IMR-90 (cell line): ENCODE data around the gene HADHA. TPM values are rescaled to one million over a fixed set of nuclear protein-coding genes. Genes with fewer than 3 reads are reported as not detected.

ENCODE experiments used
- ATAC-seq: fragments of 200-7000 bp; cut with Tn5 transposase; 2 replicates; pipeline ENCODE4 v1.9.1; 2020; ENCODE audit warnings: low read depth, mild to moderate bottlenecking, moderate library complexity
- BruUV-seq: library from RNA; stranded (reverse); fragments of 400-500 nt; replicated peaks from 2 replicates; lab custom pipeline; 2021; lab: Mats Ljungman, UMichigan
- CTCF ChIA-PET: fragments of 300-600 bp; formaldehyde crosslinking; extraction: SDS; loops from one replicate; lab custom pipeline; 2021; ENCODE audit warnings: antibody characterized with exemption; lab: Yijun Ruan, JAX
- POLR2A ChIA-PET: fragments of 300-600 bp; sonication (Branson Sonifier 250); formaldehyde crosslinking; loops from one replicate; lab custom pipeline; 2022; ENCODE audit warnings: antibody characterized with exemption; ENCODE audit not compliant: unreplicated experiment; lab: Charles Lee
- DNase-seq: peaks from one replicate; pipeline ENCODE4 v3.0.0; 2013
- H2AFZ ChIP-seq: replicated peaks from 2 replicates; pipeline ENCODE3; 2013; ENCODE audit warnings: low read length, mild to moderate bottlenecking; ENCODE audit not compliant: poor library complexity
- H2AK5ac ChIP-seq: 2 replicates; pipeline ENCODE4 v1.6.1; 2013; ENCODE audit warnings: low read depth, low read length, inconsistent platforms
- H2AK9ac ChIP-seq: replicated peaks from 2 replicates; pipeline ENCODE3; 2013; ENCODE audit warnings: mild to moderate bottlenecking, low read depth, low read length, moderate library complexity; ENCODE audit not compliant: poor library complexity
- H2BK120ac ChIP-seq: 2 replicates; pipeline ENCODE4 v1.6.1; 2013; ENCODE audit warnings: low read depth, low read length, inconsistent platforms
- H2BK15ac ChIP-seq: 3 replicates; pipeline ENCODE4 v1.6.1; 2013; ENCODE audit warnings: low read depth, low read length, inconsistent platforms
- H2BK20ac ChIP-seq: 2 replicates; pipeline ENCODE4 v1.6.1; 2013; ENCODE audit warnings: low read depth, mild to moderate bottlenecking, inconsistent platforms, low read length, moderate library complexity
- H2BK5ac ChIP-seq: 2 replicates; pipeline ENCODE4 v1.6.1; 2013; ENCODE audit warnings: mild to moderate bottlenecking, low read depth, low read length, inconsistent platforms; ENCODE audit not compliant: poor library complexity, severe bottlenecking
- H3K14ac ChIP-seq: replicated peaks from 2 replicates; pipeline ENCODE4 v1.6.1; 2013; ENCODE audit warnings: low read depth, low read length, inconsistent platforms
- H3K18ac ChIP-seq: 2 replicates; pipeline ENCODE4 v1.6.1; 2013; ENCODE audit warnings: low read depth, low read length, control low read depth
- H3K23ac ChIP-seq: 2 replicates; pipeline ENCODE4 v1.6.1; 2013; ENCODE audit warnings: low read depth, low read length, inconsistent platforms
- H3K27ac ChIP-seq: 2 replicates; pipeline ENCODE4 v1.5.1; 2013; ENCODE audit warnings: mild to moderate bottlenecking, control low read depth, low read length; ENCODE audit not compliant: insufficient read depth
- H3K27me3 ChIP-seq: 2 replicates; pipeline ENCODE4 v1.6.1; 2013; ENCODE audit warnings: low read length; ENCODE audit not compliant: control insufficient read depth, insufficient read depth
- H3K36me3 ChIP-seq: 2 replicates; pipeline ENCODE4 v1.6.1; 2013; ENCODE audit warnings: low read length, mixed read lengths; ENCODE audit not compliant: control insufficient read depth, insufficient read depth
- H3K4ac ChIP-seq: 2 replicates; pipeline ENCODE4 v1.6.1; 2013; ENCODE audit warnings: low read depth, low read length, inconsistent platforms
- H3K4me1 ChIP-seq: 2 replicates; pipeline ENCODE4 v1.6.1; 2013; ENCODE audit warnings: low read length, mixed read lengths; ENCODE audit not compliant: control insufficient read depth, insufficient read depth
- H3K4me2 ChIP-seq: 2 replicates; pipeline ENCODE4 v1.6.1; 2013; ENCODE audit warnings: low read depth, mild to moderate bottlenecking, control low read depth, low read length, moderate library complexity
- H3K4me3 ChIP-seq: 2 replicates; pipeline ENCODE4 v1.5.1; 2013; ENCODE audit warnings: low read depth, mild to moderate bottlenecking, control low read depth, low read length, moderate library complexity; ENCODE audit not compliant: insufficient read depth
- H3K56ac ChIP-seq: 2 replicates; pipeline ENCODE4 v1.6.1; 2013; ENCODE audit warnings: low read length, inconsistent platforms; ENCODE audit not compliant: insufficient read depth; ENCODE audit errors: extremely low read depth
- H3K79me1 ChIP-seq, 2 experiments: 2 replicates each; pipeline ENCODE4 v1.6.1; 2013; ENCODE audit warnings: low read length in 2 of 2, inconsistent platforms in 1 of 2, low read depth in 1 of 2
- H3K9ac ChIP-seq: 2 replicates; pipeline ENCODE4 v1.6.1; 2013; ENCODE audit warnings: low read depth, low read length, control low read depth
- H3K9me1 ChIP-seq: 2 replicates; pipeline ENCODE4 v1.6.1; 2013; ENCODE audit warnings: low read length, inconsistent platforms; ENCODE audit not compliant: insufficient read depth
- H3K9me3 ChIP-seq: 2 replicates; pipeline ENCODE4 v1.6.1; 2013; ENCODE audit warnings: low read length; ENCODE audit not compliant: control insufficient read depth, insufficient read depth
- H4K20me1 ChIP-seq: 2 replicates; pipeline ENCODE4 v1.6.1; 2013; ENCODE audit warnings: low read length, inconsistent platforms; ENCODE audit not compliant: insufficient read depth
- H4K5ac ChIP-seq: 2 replicates; pipeline ENCODE4 v1.6.1; 2013; ENCODE audit warnings: mild to moderate bottlenecking, low read depth, low read length, control low read depth
- H4K8ac ChIP-seq, 2 experiments: 2 replicates each; pipeline ENCODE4 v1.6.1; 2013; ENCODE audit warnings: low read depth in 2 of 2, low read length in 2 of 2, control low read depth in 1 of 2, inconsistent platforms in 1 of 2
- H4K91ac ChIP-seq: 2 replicates; pipeline ENCODE4 v1.6.1; 2013; ENCODE audit warnings: low read depth, low read length, inconsistent platforms; ENCODE audit not compliant: insufficient read depth
- BHLHE40 ChIP-seq: fragments of 150-350 bp; IDR thresholded peaks from 2 replicates; pipeline ENCODE4 v1.6.1; 2016; ENCODE audit warnings: mild to moderate bottlenecking, low read depth, low read length
- CHD1 ChIP-seq: IDR thresholded peaks from 2 replicates; pipeline ENCODE4 v1.6.1; 2012; ENCODE audit warnings: low read depth, low read length, improper control_type of control experiment
- FOS ChIP-seq: fragments of 150-350 bp; IDR thresholded peaks from 2 replicates; pipeline ENCODE4 v1.6.1; 2016; ENCODE audit warnings: low read depth, low read length
- MAZ ChIP-seq: IDR thresholded peaks from 2 replicates; pipeline ENCODE4 v1.6.1; 2012; ENCODE audit warnings: low read depth, mild to moderate bottlenecking, low read length, improper control_type of control experiment, moderate library complexity, borderline replicate concordance
- POLR2A ChIP-seq: IDR thresholded peaks from 2 replicates; pipeline ENCODE4 v1.6.1; 2012; ENCODE audit warnings: mild to moderate bottlenecking, low read depth, low read length
- RCOR1 ChIP-seq: IDR thresholded peaks from 2 replicates; pipeline ENCODE4 v1.6.1; 2012; ENCODE audit warnings: mild to moderate bottlenecking, low read length, improper control_type of control experiment; ENCODE audit not compliant: insufficient replicate concordance
- RFX5 ChIP-seq: IDR thresholded peaks from 2 replicates; pipeline ENCODE4 v1.8.0; 2012; ENCODE audit warnings: low read depth, mild to moderate bottlenecking, low read length, moderate library complexity
- SMC3 ChIP-seq: fragments of 150-350 bp; IDR thresholded peaks from 2 replicates; pipeline ENCODE4 v1.6.1; 2016; ENCODE audit warnings: low read depth, mild to moderate bottlenecking, antibody characterized with exemption, low read length, moderate library complexity
- WGBS, 2 experiments: methylation state at CpG; one replicate each; pipeline versions ENCODE4 v1.1.5 to v1.1.7; 2013; ENCODE audit warnings: missing lambda C conversion rate in 2 of 2; ENCODE audit not compliant: insufficient read length in 1 of 2; ENCODE audit errors: extremely low coverage in 2 of 2; 5-methylcytosine and 5-hydroxymethylcytosine counted together
- dilution Hi-C: fragments of 300-500 bp; cut with HindIII; formaldehyde crosslinking; loops from one replicate; pipeline ENCODE4 v1.14.3; 2018; ENCODE audit warnings: low sequenced_read_pairs; ENCODE audit not compliant: unreplicated experiment
- in situ Hi-C: fragments of 300-500 bp; cut with MboI; formaldehyde crosslinking; loops from 3 replicates; pipeline ENCODE4 v1.14.3; 2019; ENCODE audit warnings: low sequenced_read_pairs, inconsistent platforms, mixed read lengths
- intact Hi-C: fragments of 100-400 bp; cut with micrococcal nuclease; formaldehyde crosslinking; loops from 2 replicates; pipeline ENCODE4 v1.10.0; 2022
- polyA plus RNA-seq, 3 experiments: library from polyadenylated mRNA; depleted of rRNA; stranded (reverse); fragments of >200 nt; gene quantifications; 2 replicates each; pipeline ENCODE4 v1.2.3, GENCODE V29; 2012; ENCODE audit warnings: low replicate concordance in 1 of 3
- total RNA-seq: library from RNA; depleted of rRNA; stranded (reverse); fragments of >200 nt; gene quantifications from 2 replicates; pipeline ENCODE4 v1.2.3, GENCODE V29; 2012
- TF ChIP-seq, protein P1 (sequence below): fragments of 150-350 bp; IDR thresholded peaks from 2 replicates; pipeline ENCODE4 v1.6.1; 2017; ENCODE audit warnings: mild to moderate bottlenecking, antibody characterized with exemption, low read length, low read depth

HADHA gene
- total and polyA plus RNA-seq, 2 of the 4 experiments (the other 2 are of a cell fraction), result 52.7 to 111 TPM

DNA sequence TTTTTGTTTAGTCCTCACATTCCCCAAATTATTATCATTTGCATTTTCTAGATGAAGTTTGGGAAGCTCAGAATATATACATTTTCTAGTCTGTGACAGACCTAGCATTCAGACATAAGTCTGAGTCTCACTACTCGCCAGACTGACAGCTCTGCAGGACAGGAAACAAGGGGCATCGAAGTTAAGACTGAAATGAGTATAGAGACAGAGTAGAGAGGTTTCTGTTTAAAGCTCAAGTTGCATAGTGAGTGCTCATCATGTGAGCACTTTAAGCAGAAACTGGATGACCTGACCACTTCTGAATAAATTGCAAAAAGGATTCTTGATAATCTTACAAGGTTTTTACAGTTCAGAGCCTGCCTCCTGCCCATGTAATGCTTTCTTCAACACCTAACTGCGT lies 1.4 kb upstream of the HADHA start:
- H3K4me3 ChIP-seq, result peak overlapping the region; percentile 91
- no peak overlapping the region for H3K27ac ChIP-seq
- ATAC-seq, result no peak
- H3K56ac ChIP-seq, result no peak overlapping the region
- peaks cover 8% of the 10 kb centered on the region for H3K9me1 ChIP-seq
- no peak overlapping the region for H3K18ac ChIP-seq
- H2BK15ac ChIP-seq, result no peak overlapping the region
- intact Hi-C loops, result loop anchor here (10.0 kb wide), 1 partner anchor 329 kb away; no protein-coding TSS in a partner anchor
- H3K9me3 ChIP-seq, result no peaks in the 10 kb centered on the region
- H4K5ac ChIP-seq, result no peak overlapping the region
- TF ChIP-seq POLR2A, result no peak
- TF ChIP-seq CHD1, result no peak
- no peak for TF ChIP-seq FOS
- TF ChIP-seq SMC3, result no peak
- TF ChIP-seq, protein P1, sequence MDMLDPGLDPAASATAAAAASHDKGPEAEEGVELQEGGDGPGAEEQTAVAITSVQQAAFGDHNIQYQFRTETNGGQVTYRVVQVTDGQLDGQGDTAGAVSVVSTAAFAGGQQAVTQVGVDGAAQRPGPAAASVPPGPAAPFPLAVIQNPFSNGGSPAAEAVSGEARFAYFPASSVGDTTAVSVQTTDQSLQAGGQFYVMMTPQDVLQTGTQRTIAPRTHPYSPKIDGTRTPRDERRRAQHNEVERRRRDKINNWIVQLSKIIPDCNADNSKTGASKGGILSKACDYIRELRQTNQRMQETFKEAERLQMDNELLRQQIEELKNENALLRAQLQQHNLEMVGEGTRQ, result no peak
- TF ChIP-seq RCOR1, result no peak
- TF ChIP-seq MAZ, result no peak
- no peak for TF ChIP-seq BHLHE40
- TF ChIP-seq RFX5, result no peak
- no peak overlapping the region; the same call in 1 of the 2 replicates for H3K4ac ChIP-seq
- no peak overlapping the region for H2AK5ac ChIP-seq
- H4K91ac ChIP-seq, result no peak overlapping the region
- no peak overlapping the region for H2BK5ac ChIP-seq
- H2AK9ac ChIP-seq, result no peak overlapping the region
- H3K4me1 ChIP-seq, result peaks cover 5% of the 10 kb centered on the region
- no peak overlapping the region for H2BK20ac ChIP-seq
- in situ Hi-C loops, result no loop called here
- POLR2A ChIA-PET, result no interaction called here
- H3K27me3 ChIP-seq, result no peaks in the 10 kb centered on the region
- no peak overlapping the region for H2AFZ ChIP-seq
- H3K23ac ChIP-seq, result peak overlapping the region; percentile 43; the same call in 1 of the 2 replicates
- H3K4me2 ChIP-seq, result peak overlapping the region; percentile 94
- H4K20me1 ChIP-seq, result peaks cover 11% of the 10 kb centered on the region; the same call in 1 of the 2 replicates
- WGBS, 2 experiments, result no CpG with 5 or more reads among the region's 3 CpGs
- no peak overlapping the region for H4K8ac ChIP-seq
- no peak overlapping the region for H2BK120ac ChIP-seq
- dilution Hi-C loops, result no loop called here
- CTCF ChIA-PET, result no interaction called here
- H3K14ac ChIP-seq, result peak overlapping the region; percentile 73; the same call in 1 of the 2 replicates
- BruUV-seq, result no TSS peak
- no peaks in the 10 kb centered on the region for H3K36me3 ChIP-seq
- H3K79me1 ChIP-seq, result peaks cover 23 to 60% of the 10 kb centered on the region in 2 experiments
- peak; percentile 40 for DNase-seq
- H3K9ac ChIP-seq, result peak overlapping the region; percentile 70; the same call in 1 of the 2 replicates
